Measurements from ENCODE around the gene SPP2.

Gene SPP2

DNA sequence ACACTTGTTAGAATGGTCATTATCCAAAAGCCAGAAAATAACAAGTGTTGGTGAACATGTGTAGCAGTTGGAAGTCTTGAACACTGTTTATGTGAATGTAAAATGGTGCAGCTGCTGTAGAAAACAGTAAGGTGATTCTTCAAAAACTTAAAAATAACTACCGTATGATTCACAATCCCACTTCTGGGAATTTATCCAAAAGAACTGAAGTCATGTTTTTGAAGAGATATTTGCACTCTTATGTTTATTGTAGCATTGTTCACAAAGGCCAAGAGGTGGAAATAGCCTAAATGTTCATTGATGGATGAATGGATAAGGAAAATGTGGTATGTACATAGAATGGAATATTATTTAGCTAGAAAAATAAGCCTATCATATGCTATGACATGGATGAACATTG, 6.3 kb upstream of the SPP2 start:
- no peak for DNase-seq

GRCh38 chr2:234046521-234046920, 4.0 kb upstream of the SPP2 start:
- no peak for DNase-seq

- DNase-seq = no peak
Observed at GRCh38 chr2:234047361-234047760, 3.1 kb upstream of the SPP2 start.

DNA sequence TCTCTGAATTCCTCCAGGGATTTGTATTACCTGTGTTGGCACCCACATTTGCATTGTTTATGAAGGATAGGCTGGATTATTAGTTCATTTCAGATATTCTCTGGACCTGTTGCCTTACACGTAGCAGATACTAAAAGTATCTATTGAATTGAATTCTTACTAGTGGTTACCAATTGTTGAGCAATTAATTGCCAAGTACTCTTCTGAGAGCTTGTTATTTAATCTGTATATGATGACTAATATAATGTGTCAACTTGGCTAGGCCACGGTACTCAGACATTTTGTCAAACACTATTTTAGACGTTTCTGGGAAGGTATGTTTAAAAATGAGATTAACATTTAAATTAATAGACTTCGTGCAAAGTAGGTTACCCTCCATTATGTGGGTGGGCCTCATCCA, 2.5 kb upstream of the SPP2 start:
- no peak for DNase-seq

- DNase-seq = no peak
Observed at GRCh38 chr2:234051374-234052070, 1.0 kb downstream of the SPP2 start.

- DNase-seq = no peak
Observed at GRCh38 chr2:234058881-234059280, 8.4 kb downstream of the SPP2 start.

- no peak for DNase-seq
Observed at GRCh38 chr2:234060236-234060635, 9.7 kb downstream of the SPP2 start.

DNA sequence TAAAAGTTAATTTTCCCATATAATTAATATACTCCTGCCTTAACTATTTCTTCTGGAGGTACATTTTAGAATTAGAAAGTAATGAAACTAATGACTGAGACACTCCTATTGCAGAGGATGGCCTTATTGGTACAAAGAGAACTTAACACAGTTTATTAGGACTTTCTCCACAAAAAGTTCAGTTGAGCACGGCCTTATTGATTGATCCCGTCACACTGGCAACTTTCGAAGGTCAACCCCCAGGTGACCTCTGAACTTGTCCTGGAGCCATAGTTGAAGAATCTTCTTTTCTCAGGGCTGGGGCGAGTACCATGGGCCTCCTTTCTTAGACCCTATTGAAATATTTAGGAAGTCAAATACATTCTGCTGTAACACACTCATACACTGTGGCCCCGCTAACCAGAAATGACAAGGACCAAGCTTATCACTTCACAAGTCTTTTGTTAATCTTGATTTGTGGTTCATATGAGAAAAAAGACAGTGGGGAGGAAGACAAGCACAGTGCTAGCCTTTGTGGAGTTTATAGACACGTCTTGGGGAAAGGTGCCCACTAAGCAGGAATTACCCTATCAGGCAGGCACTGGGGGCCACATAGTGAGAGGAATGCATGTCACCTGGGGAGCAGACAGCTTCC, 11.2 kb downstream of the SPP2 start:
- DNase-seq = no peak

DNA sequence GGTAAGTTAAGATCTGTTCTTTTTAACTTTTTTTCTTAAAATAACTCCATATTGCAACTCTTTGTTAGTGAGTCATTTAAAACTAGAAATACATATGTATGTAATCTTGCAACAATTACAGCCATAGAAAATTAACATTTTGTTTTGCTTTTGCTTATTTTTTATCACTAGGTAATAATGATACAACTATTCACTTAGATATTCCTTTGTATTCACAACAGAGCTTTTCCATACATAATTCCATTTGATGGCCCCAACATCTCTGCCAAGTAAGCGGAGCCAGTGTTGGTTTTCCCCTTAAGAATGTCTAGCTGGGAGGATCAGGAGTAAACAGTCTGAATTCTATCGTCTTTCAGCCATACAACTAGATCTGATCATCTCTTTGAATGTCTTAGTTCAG, 16.1 kb downstream of the SPP2 start:
- DNase-seq = no peak

DNA sequence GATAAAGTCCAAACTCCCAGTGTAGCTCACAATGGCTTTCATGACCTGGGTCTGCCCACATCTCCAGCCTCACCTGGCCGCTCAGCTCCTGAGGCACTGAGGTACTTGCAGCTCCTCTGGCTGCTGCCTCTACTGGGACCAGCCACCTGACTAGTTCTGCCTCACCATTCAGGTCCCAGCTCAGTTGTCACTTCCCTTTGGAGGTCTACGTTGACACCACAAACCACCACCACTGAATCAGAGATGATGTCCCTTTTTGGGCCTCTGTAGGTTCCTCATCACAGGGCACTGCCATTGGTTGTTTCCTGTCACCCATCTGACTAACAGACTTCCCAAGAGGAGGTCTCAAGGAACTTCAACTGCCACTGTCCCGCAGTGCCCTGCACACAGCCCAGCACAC, 21.2 kb downstream of the SPP2 start:
- peak in 1 of 2 donors; percentile 2 for DNase-seq

DNA sequence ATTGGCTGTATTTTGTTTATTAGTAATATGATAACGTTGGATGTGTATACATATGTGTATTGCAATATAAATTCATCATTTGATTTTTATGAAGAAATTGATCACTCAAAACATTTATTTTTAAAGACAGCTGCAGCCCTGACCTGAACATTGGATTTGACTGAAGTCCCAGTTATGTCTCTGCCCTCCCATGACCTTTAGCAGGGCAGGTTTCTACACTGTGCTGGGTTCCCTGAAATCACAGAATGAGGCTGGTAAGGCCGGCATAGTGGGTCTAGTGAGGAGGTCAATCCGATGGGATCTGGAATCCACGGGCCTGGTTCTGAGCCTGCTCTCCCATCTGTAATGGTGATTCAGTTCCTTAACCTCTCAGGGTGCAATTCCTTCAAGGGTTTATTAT, 22.0 kb downstream of the SPP2 start:
- no peak for DNase-seq

DNA sequence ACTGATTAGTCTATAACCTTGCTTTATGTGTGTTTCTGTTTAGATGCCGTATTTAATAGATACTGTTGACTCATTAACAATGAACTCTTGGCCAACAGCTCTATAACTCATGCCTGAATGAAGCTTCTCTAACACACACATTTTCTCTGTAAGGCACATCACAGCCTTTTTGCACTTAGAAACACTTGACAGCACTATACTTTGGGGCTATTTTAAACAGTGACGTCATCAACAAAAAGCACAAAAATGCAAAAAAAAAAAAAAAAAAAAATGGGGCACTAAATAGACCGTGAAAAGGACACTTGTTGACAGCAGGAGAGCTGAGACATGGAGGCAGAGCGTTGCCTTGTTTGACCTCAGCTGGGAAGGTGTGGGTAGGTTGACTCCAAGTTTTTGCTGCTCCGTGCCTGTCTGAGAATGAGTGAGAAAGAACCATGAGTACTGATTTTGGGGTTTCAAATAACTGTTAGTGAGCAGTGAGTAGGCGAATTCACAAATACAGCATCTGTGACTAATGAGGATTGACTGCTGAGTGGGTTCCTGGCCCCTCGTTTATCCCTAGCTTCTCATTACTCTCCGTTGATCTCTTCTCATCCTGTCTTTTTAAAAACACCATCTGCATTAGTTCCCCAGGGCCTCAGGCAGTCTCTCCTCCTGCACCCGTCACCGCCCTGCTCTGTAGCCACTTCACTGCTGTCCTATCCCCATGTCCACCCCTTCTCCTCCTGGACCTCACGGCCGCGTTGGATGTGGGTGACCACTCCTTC, 24.4 kb downstream of the SPP2 start:
- no peak for DNase-seq

DNA sequence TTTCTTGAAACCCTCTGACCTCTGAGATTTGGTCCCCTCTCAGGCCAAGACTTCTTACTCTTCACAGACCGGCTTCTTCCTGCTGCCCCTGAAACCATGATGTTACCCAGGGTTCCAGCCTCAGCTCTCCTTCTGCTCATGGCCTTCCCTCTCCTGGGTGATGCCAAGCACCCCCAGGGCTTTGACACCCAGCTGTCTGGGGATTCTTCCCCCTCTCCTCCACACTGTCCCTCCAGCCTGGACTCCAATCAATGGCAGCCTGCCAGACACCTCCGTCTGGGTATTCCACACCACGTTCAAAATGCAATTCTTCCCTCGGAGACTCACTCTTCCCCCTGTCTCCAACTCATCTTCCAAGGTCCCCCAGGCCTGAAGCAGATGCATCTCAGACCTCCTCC, 25.0 kb downstream of the SPP2 start:
- DNase-seq = no peak

GRCh38 chr2:234075947-234076346, 25.4 kb downstream of the SPP2 start:
- no peak for DNase-seq

- DNase-seq = no peak
Observed at GRCh38 chr2:234076451-234076850, 25.9 kb downstream of the SPP2 start.

DNA sequence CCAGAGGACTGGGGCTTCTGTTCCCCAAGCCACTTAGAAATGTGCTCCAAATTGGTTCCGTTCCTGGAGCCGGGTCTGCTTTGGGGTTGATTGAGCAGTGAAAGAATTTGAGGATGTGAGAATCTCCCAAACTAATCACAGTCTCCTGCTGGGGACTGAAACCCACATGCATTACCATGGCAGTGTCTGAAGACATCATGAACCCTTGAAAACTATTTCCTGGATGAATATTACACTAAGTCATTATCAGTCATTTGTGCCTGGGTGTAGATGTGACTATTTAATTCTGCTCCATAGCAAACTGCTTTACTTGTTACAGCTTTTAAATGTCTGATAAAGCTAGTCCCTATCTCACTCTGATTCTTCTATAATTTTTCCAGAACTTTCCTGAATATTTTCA, 27.6 kb downstream of the SPP2 start:
- no peak for DNase-seq

DNA sequence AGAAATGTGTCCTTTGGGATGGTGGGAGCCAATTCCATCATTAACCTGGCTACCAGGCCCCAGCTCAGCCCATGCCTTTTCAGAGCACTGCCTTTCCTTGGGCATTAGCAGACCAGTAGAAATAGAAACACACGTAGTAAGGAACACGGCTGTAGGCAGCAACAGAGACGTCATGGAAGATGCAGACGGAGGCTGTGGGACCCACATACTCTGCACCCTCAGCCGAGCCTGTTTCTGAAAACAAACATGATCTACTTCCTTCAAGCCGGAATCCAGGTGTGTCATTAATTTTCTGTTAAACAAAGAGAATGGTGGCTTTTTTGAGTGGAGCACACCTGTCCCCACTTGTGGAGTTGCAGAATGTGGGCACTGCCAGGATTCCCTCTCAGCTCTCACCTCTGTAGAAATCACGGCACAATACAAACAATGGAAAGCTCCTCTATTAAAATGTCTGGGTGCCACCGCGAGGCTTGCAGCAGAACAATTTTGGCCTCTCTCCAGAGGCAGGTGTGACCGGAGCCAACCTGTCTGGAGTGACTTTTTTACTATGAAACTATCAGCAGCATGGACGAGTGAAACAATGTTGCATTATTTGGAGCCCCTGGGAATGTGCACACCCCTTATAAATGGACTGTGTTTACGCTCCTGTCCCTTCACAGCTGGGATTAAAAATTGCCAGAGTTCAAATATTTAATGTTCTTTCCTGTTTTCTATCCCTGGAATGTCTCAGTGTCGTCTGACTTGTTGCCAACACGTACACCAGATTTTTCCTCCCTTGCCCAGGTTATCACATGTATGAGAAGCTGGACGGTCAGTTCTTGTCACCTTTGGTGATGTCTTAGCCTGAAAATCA, 31.7 kb downstream of the SPP2 start:
- DNase-seq = no peak

DNA sequence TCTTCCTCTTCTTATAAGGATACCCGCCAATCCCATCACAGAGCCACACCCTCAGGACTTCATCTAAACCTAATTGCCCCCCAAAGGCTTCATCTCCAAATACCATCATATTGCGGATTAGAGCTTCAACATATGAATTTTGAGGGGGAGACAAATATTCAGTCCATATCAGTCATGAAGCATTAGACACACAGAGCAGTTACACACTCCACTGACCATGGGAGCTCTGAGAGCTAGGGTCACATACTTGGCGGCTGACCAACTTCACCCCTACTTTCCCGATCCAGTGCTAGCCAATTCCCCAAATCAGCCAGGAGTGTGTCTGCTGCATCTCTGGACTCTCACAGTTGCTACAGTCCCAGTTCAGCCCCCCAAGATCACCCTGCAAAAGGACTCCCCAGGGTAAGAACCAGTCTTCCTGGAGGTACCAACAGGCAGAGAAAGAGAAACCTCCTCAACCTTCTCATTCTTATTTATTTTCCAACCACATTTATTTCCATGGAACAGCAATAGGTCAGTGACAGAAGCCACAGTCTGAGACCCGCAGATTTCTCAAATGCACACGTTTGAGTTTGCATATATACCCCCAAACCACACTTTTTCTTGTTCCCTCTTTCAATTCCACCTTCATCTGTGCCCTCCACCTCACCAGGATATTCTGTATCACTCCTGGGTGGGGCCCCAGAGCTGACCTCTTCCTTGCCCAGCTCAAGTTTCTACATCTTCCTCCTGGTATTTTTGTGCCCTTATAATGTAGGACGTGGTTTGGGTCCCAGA, 33.3 kb downstream of the SPP2 start:
- DNase-seq = no peak

DNA sequence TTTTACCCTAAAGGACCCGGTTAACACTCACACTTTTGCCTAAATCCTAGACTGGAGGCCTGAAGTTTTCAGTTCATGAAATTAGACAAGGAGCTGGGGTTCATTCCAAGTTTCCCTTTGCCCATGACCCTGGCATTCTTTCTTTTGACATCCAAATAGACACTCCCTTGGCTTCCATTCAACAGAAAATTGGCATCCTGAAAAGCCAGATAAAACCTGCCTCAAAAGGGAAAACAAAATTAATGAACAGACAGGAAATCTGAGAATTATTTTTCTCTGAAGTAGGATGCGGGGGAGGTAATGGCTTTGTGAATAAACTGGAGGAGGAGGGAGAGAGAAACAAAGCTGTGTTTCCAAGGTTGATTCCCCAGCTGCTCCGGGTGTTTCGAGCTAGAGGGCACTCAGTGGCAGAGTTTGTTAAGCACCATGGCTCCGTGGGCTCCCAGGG, 41.0 kb downstream of the SPP2 start:
- DNase-seq = no peak

DNA sequence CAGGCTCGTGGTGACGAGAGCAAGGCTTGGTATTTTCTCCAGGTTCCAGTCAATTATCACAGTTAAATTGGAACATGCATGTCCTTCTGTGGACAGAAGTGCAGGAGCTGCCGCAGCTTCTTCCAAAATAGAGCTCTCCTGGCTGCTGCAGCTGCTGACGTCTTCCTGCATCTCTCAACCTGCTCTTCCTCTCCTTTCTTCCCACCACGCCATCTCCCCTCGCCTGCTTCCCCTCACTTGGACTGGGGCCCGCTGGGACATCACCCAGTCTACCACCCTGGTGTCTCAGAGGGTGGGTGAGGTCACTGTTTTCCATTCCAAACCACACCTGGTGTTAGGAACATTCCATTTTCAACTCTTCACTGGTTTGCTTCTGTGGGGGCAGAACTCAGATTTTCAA, 41.4 kb downstream of the SPP2 start:
- no peak for DNase-seq

- DNase-seq = no peak
Observed at GRCh38 chr2:234092344-234092743, 41.8 kb downstream of the SPP2 start.

DNA sequence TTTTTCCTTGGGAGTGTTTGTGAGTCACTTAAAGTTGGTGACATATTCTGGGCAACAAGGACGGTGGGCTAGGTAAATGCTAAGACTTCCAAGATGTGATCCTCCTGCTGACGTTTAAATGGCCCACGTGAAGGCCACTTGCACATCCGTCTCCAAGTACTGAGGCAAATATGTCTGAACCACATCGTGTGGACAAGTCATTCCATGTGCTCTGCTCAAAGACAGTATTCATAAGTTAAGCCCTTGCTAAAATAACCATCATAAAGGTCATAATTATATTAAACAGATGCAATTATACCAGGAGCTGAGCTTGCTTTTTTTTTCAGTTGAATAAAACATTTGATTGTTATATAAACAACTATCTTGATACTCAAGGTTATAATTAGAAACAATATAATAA, 44.8 kb downstream of the SPP2 start:
- no peak for DNase-seq
